G401 (cell line): Measurements from ENCODE around the gene ECT2. TPM values are rescaled to one million over a fixed set of nuclear protein-coding genes. Genes with fewer than 3 reads are reported as not detected.
"Not testable (repeated sequence)": the region's sequence is repeated elsewhere in the genome, so short reads cannot be mapped to it uniquely, and the experiment has no call there.

ENCODE experiments used
- DNase-seq: peaks from one replicate; pipeline ENCODE4 v3.0.0-alpha.2; 2015; ENCODE audit warnings: low spot score
- in situ Hi-C: cut with HindIII; loops from 2 replicates; pipeline ENCODE4 v1.10.0; 2016; ENCODE audit warnings: low sequenced_read_pairs, mixed read lengths
- total RNA-seq: library from RNA; depleted of rRNA; stranded (reverse); fragments of >200 nt; shearing (Covaris generic); gene quantifications from 2 replicates; pipeline ENCODE4 v1.2.3, GENCODE V29; 2014; rRNA removed

The ECT2 gene
- 59.0 and 90.0 TPM in 2 replicates for total RNA-seq

DNA sequence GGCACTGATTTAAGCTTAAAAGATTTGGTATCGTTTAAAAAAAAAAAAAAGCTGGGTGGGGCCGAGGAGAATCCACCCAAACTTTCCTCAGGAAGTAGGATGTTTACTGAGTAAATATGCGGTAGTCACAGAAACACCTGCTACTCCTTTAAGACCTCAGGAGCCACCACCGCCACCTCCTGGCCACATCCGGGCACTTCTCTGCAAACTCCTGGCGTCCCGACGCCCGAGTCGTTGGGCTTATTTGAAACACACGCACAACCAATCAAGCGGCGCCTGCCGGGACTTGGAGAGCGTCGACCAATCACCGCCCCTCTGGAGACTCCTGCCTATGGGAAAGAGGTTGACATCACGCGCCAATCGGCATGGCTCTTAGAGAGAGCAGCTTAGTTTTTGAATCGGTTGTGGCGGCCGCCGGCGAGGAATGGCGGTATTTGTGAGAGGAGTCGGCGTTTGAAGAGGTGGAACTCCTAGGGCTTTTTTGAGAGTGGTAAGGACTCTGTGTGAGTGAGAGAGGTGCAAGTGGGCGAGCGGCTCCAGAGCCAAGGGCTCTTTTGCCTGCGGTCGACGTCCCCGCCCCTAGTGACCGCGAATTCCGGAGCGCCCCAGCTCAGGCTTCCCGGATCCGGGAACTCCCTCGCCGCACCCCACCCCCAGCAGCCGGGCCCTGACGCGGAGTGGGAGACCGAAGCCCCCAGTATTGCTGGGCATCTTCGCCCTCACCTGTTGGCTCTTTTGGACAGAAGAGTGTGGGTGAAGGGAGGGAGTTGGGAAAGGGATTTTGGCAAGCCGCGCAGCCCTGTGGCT is at the start of gene ECT2:
Gene ECT2 (plus strand): TSS at position 359 of the 807 bp plus-strand sequence. CDS start 3,805 bp downstream, outside the sequence.
- peak; percentile 100 for DNase-seq
- in situ Hi-C loops, result no loop called here

GRCh38 chr3:172700936-172701455 is 49.5 kb upstream of the ECT2 start:
- in situ Hi-C loops, result no loop called here
- DNase-seq, result no peak

DNA sequence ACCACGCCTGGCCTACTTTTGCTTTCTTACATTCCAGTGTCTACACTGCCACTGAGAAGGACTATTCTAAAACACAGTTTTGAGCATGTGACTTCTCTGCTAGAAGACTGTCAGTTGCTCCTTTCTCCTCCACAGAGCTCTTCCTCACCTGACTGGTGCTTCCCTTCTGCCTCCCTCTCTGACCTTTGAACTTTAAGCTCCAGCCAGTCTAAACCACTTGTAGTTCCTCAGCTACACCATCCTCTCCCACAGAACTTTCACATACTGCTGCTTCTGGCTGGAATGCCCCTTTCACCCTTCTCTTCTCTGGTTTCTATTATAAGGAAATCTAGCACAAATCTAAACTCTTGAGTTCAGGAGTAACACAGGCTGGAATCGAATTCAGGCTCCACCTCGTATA is 48.8 kb upstream of the ECT2 start:
- DNase-seq, result no peak
- in situ Hi-C loops, result no loop called here

- no peak for DNase-seq
- in situ Hi-C loops, result no loop called here
Observed at GRCh38 chr3:172702256-172702655, 48.3 kb upstream of the ECT2 start.

DNA sequence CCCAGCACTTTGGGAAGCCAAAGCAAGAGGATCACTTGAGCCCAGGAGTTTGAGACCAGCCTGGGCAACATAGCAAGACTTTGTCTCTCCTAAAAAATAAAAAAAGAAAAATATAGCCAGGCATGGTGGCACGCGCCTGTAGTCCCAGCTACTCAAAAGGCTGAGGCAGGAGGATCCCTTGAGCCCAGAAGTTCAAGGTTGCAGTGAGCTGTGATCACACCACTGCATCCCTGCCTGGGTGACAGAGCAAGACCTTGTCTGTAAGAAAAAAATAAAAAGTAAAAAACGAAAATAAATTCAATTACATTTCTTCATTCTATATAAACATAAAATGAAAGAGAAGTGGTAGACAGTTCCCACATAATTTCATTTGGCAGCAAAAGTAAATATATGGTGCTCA is 47.8 kb upstream of the ECT2 start:
- in situ Hi-C loops, DNase-seq: not testable (repeated sequence)

DNA sequence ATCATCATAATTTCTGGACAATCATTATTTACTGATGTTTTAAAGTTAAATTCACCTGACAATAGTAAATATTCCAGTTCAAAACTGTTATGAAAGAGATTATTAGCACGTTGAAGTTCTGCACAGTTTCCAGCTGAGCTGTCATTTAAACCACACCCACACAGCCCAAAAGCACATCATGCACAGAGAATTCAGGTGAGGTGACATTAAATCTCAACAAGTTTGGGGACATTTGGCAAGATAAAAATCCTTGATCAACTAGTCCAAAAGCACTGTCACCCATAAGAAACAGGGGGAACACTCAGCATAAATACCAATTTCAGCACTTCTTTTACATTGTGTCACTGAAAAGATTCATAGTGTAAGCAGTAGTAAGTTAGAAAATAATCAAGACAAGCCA is 46.5 kb upstream of the ECT2 start:
- in situ Hi-C loops, result no loop called here
- no peak for DNase-seq

- in situ Hi-C loops, result no loop called here
- no peak for DNase-seq
Observed at GRCh38 chr3:172705170-172705569, 45.4 kb upstream of the ECT2 start.

GRCh38 chr3:172707030-172707429 is 43.5 kb upstream of the ECT2 start:
- in situ Hi-C loops, result no loop called here

GRCh38 chr3:172707967-172708366 is 42.6 kb upstream of the ECT2 start:
- DNase-seq, result no peak
- in situ Hi-C loops, result no loop called here

More at GRCh38 chr3:172707030-172707429, 43.5 kb upstream of the ECT2 start:
- DNase-seq, result no peak

DNA sequence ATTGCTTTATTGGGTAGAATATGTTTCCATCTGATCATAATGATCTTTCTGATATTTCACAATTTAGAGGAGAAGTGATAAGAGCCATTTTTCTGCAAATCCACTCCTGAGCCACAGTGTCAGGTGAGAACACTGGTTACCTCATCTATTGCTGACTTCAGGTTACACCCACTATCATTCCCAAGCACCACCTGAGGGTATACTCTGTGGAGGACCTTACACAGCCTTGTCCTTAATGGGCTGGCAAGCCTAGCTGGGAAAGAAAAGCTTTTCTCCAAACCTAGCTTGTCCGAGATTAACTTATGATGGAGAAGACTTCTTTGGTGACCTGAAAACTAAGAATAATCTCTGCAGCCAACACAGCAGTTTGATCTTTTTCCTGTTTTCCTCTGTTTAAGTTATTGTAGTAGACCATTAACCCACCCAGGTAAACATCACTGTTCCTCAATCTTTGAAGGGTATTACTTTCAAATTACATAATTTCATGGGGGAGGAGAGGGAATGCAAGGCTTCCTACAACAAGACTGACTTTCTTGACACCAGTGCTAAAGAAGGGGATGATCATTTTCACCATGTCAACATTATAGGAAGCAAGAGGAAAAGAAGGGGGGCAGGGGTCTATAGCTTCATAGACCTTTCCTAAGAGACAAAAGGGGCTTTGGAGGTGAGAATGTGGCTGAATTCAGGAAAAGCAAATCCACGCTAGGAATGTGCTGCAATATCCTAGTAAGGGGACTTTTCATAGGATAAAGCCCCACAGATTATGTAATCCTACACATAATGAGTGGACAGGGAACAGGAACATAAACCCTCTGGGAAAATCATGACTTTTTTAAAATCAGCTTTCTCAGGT is 41.4 kb upstream of the ECT2 start:
- DNase-seq, result no peak
- in situ Hi-C loops, result no loop called here

DNA sequence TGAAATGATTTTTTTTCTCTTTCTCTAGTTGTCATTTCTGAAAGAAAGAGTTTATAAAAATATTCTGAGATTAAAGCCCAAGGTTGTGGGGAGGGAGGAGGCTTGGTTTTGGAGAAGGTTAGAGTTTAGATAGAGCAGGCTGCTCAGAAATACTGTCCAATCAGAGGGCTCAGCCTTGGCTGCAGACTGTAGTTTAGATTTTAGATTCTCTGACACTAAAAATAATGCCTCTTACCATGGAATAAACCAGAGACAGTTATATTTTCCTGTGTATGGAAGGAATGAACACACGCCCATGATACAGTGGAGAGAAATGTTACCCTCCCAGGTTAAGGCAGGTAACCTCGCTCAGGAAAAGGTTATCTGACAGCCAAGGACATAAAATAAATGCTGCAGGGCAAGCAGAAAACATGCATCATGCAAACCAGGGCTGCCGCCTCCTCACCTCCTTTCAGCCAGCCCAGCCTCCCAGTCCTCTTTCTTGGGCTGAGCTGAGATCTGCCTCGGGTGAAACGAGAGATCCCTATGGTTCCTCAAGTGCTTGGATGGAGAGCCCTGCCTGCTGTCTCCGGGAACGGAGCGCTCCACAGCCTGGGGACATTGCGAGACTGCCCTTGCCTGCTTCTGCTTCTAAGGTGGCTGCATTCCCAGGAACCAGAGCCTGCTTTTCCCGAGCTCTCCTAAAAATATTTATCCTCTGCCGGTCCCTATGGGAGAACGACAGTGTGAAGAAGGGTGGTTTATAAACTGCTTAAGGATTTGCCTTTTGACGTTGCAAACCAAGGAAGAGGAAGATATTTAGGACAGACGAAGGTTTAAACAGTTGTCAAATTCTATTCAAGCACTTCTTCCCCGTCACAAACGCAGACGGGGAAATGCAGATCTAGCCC is 40.5 kb upstream of the ECT2 start:
- in situ Hi-C loops, result no loop called here
- DNase-seq, result peak; percentile 82

GRCh38 chr3:172710664-172711453 is 39.7 kb upstream of the ECT2 start, which contains the start of gene NCEH1:
NCEH1 (minus strand) TSS chr3:172711067; CDS start chr3:172710984, 83 bp downstream.
- DNase-seq, result peak; percentile 98
- in situ Hi-C loops, result no loop called here

GRCh38 chr3:172711454-172711795 is 39.1 kb upstream of the ECT2 start:
- no peak for DNase-seq
- in situ Hi-C loops, result no loop called here

GRCh38 chr3:172713316-172713715 is 37.2 kb upstream of the ECT2 start:
- DNase-seq, result no peak
- in situ Hi-C loops, result no loop called here

GRCh38 chr3:172716476-172716875 is 34.0 kb upstream of the ECT2 start:
- DNase-seq, result no peak
- in situ Hi-C loops, result no loop called here

DNA sequence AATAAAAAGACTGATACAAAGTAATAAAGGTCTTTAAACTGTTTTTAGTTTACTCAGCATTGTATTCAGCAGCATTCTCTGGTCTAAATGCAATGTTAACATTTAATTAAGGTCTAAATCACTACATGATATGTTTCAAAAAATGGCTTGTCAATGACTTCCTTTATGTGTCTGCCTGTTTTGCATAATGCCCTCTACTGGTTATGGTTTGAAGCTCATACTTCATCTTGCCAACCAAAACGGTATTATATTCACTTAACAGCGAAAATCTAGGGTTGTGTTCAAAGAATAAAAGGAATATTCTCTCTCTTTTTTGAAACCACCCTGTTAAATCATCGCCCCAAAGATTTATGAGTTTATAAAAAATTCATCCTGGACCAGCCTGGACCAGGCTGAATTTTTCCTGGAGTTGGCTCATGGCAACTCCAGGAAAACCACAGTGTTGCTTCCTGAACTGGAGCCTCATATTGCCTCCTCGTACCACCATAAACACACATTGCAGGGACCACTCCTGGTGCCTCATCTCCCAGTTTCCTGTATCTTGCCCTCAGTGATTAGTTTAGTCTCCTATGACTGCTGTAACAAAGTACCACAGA is 32.9 kb upstream of the ECT2 start:
- in situ Hi-C loops, result no loop called here
- no peak for DNase-seq

GRCh38 chr3:172722536-172723040 is 27.9 kb upstream of the ECT2 start:
- DNase-seq, in situ Hi-C loops: not testable (repeated sequence)

- no peak for DNase-seq
- in situ Hi-C loops, result no loop called here
Observed at GRCh38 chr3:172726380-172726779, 24.1 kb upstream of the ECT2 start.
